AG09319 (cell line): ENCODE results near the gene NEDD8.

Source experiments
- DNase-seq: peaks from one replicate; pipeline ENCODE4 v3.0.0-alpha.2; 2010; ENCODE audit warnings: low read depth; ENCODE audit errors: extremely low read depth
- TF ChIP-seq, protein P1 (sequence below): IDR thresholded peaks from 2 replicates; pipeline ENCODE4 v1.5.1; 2011; ENCODE audit warnings: low read depth, mild to moderate bottlenecking, inconsistent platforms, low read length, moderate library complexity

The NEDD8 gene

DNA sequence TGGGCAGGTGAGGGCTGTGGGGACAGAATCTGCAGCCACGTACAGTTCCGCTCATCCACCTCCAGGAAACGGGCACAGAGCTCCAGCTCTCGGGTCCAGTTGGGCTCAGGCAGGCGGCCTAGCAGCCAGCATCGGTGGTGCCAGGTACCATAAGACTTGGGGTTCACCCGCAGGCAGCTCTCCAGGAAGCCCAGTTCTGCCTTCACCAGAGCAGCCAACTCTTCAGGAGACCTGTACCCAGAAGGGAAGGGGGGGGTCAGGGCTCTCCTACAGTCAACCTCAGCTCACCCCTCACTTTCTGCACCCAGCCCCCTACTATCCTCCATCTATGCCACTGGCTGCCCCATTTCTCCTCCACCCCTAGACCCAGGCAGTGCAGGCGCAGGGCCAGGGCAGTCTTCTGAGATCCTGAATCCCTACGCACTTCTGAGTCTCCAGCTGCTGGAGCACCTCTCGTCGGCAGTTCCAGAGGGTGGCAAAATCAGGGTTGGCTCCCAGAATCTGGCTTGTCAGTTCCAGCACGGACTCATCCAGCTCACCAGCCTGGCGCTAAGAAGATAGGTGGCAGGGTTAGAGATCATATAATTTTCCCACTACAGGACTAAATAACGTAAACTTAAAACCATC is 37.9 kb upstream of the NEDD8 start:
- no peak for DNase-seq
- TF ChIP-seq, protein P1, sequence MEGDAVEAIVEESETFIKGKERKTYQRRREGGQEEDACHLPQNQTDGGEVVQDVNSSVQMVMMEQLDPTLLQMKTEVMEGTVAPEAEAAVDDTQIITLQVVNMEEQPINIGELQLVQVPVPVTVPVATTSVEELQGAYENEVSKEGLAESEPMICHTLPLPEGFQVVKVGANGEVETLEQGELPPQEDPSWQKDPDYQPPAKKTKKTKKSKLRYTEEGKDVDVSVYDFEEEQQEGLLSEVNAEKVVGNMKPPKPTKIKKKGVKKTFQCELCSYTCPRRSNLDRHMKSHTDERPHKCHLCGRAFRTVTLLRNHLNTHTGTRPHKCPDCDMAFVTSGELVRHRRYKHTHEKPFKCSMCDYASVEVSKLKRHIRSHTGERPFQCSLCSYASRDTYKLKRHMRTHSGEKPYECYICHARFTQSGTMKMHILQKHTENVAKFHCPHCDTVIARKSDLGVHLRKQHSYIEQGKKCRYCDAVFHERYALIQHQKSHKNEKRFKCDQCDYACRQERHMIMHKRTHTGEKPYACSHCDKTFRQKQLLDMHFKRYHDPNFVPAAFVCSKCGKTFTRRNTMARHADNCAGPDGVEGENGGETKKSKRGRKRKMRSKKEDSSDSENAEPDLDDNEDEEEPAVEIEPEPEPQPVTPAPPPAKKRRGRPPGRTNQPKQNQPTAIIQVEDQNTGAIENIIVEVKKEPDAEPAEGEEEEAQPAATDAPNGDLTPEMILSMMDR, result no peak

DNA sequence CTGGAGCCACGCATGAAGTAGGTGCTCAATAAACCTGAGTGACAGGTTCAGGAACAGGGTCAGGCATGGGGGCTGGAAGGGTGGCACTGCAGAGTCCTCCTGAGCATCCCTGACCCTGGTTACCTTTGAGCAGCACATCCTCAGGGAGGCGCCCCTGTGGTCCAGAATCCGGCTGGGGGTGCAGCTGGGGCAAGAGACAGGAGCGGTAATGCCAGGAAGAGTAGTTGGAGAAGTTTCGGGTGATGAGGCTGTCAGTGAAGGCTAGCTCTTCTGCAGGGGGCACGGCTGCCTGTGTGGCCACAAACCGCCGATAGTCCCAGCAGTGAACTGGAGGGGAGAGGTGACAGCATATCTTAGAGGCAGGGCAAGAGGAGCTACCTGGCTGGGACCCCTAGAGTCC is 37.2 kb upstream of the NEDD8 start:
- TF ChIP-seq, protein P1, result no peak
- no peak for DNase-seq

DNA sequence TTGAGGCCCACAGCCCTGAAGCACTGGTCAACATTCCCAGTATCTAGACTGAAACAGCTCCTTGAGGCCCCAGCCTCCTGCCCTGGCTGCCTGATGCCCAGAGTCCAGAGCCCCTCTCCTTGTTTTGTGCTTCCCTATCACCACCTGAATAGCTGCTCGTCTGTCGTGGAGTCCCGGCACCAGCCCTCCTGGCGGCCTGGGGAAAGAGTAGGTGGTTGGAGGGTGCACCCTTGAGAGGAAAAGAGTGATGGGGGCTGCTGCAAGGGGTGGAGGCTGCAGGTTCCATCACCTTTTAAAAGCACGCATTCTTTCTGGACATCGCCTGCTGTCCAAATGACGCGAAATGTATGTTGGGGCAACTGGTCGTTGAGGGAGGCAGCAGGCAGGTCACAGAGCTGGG is 36.1 kb upstream of the NEDD8 start:
- TF ChIP-seq, protein P1, result no peak
- DNase-seq, result no peak

DNA sequence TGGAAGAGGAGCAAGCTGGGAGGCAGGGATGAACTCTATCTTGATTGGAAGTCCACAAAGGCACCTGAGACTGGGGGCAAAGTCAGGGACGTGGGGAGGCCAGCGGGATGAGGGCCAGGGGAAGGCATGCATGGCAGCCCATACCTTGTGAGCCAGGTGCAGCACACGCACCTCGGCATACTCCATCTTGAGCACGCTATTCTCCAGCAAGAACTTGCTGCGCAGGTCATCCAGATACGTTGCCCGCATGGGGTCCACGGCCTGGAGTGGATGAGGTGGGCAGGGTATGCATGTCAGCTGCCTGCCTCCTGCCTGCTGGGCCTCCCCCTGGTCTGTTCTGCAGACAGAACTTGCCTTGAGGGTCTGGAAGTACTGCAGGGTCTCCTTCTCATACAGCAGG is 35.3 kb upstream of the NEDD8 start:
- no peak for DNase-seq
- TF ChIP-seq, protein P1, result no peak

DNA sequence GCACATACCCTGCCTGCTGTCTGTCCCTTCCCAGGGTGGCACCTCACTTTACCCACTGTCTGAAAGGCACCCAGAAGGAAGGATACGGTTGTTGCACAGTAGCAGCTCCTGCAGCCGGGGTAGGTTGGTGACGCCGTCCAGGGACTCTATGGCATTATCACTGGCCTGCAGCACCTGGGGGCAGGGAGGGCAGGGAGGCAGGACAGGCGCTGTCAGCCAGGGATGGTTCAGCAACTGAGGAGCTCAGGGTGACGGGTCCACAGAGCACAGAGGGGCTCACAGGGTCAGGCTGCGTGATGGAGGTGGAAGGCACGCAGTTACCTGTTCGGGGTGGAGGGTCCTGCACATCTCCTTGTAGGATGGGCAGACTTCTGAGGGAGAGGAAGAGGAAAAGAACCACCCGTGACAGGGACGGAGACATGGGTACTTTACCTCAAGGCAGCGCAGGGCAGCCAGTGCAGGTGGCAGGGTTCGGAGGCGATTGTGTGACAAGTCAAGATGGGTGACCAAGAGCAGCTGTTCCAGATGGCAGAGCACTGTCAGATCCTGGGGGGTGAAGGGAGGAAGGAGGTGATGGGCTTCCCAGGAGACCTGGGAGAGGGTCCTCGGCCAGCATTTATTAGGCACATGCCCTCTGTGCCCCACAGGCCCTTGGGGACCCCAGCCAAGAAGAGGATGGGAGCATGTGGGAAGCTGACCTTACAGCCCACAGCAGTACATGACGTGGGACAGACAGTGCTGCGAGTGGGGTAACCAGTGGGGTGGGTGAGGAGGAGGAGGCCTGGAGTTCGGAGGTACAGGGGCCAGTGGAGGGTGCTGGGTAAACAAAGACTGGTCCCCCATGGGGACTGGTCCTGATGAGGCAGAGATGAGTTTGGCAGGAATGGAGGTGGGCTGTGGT is 34.4 kb upstream of the NEDD8 start:
- TF ChIP-seq, protein P1, result no peak
- no peak for DNase-seq

DNA sequence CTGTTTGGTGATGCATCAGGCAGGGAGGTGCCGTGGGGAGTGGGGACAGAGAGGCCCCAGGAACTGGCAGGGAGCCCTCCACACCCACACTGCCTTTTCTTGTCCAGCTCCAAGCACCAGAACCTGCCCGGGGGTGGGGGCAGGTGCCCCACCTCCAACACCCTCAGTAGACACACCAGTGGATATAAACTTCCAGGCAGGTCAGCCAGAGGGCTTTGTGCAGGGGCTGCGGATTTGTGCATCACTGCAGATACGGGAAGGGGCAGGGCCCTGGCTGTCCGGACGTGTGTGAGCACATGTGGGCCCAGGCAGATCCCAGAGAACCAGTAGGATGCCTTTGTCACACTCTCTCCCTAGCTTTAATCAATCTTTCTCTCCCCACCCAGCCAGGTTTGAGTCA is 32.1 kb upstream of the NEDD8 start:
- DNase-seq, result no peak
- TF ChIP-seq, protein P1, result no peak

DNA sequence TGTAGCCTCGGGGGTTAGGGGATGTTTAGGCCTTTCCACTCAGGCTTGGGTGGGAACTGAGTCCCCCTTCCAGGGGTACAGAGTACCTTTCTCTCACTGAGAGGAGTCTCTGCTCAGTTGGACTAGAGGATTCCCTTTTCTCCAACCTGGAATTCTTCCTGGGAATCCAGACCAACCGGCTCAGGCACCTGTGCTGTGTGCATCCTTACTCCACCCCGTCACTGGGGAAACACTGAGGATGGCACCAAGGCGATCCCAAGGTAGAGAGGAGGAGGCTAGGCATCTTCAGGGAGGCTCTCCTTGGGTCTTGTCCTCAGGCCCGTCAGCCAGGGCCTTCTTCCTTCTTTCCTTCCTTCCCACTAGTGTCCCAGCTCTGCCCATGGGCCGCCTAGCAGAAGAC is 31.7 kb upstream of the NEDD8 start:
- no peak for DNase-seq
- TF ChIP-seq, protein P1, result no peak
